PC-3 (cell line): Measurements from ENCODE around the gene SORL1-AS1.

Experiments used
- ATAC-seq: fragments of 200-7000 bp; cut with Tn5 transposase; 2 replicates; pipeline ENCODE4 v1.9.1; 2020; ENCODE audit warnings: mild to moderate bottlenecking, moderate library complexity
- BruUV-seq: library from RNA; stranded (reverse); fragments of 400-500 nt; replicated peaks from 2 replicates; lab custom pipeline; 2021; lab: Mats Ljungman, UMichigan
- CTCF ChIA-PET: fragments of 300-600 bp; sonication (Branson Sonifier 250); formaldehyde crosslinking; loops from one replicate; lab custom pipeline; 2022; ENCODE audit warnings: antibody characterized with exemption; lab: Charles Lee
- POLR2A ChIA-PET: fragments of 300-600 bp; sonication (Branson Sonifier 250); formaldehyde crosslinking; loops from one replicate; lab custom pipeline; 2022; ENCODE audit warnings: antibody characterized with exemption; ENCODE audit not compliant: unreplicated experiment; lab: Charles Lee
- DNase-seq: peaks from one replicate; pipeline ENCODE4 v3.0.0-alpha.2; 2015
- H2AFZ ChIP-seq: fragments of 300-600 bp; sonication (generic); 2 replicates; pipeline ENCODE4 v1.6.0; 2016; ENCODE audit warnings: antibody characterized with exemption, low read length
- H3F3A ChIP-seq: fragments of 300-600 bp; sonication (generic); one replicate; pipeline ENCODE4 v1.6.0; 2017; ENCODE audit warnings: antibody characterized with exemption, low read length, control low read depth, mild to moderate bottlenecking; ENCODE audit not compliant: unreplicated experiment
- H3K27ac ChIP-seq: fragments of 300-600 bp; sonication (generic); 2 replicates; pipeline ENCODE4 v1.5.1; 2016; ENCODE audit warnings: mild to moderate bottlenecking, low read length
- H3K27me3 ChIP-seq: fragments of 300-600 bp; sonication (generic); 2 replicates; pipeline ENCODE4 v1.6.1; 2016; ENCODE audit warnings: low read length, mixed read lengths
- H3K36me3 ChIP-seq: fragments of 300-600 bp; sonication (generic); 2 replicates; pipeline ENCODE4 v1.6.1; 2016; ENCODE audit warnings: low read depth, mixed run types, low read length, mixed read lengths
- H3K4me1 ChIP-seq: fragments of 300-600 bp; sonication (generic); 2 replicates; pipeline ENCODE4 v1.5.1; 2016; ENCODE audit warnings: low read length; ENCODE audit not compliant: insufficient read depth
- H3K4me2 ChIP-seq: fragments of 300-600 bp; sonication (generic); 2 replicates; pipeline ENCODE4 v1.6.0; 2016; ENCODE audit warnings: low read length
- H3K4me3 ChIP-seq: fragments of 300-600 bp; sonication (generic); 2 replicates; pipeline ENCODE4 v1.5.1; 2016; ENCODE audit warnings: mild to moderate bottlenecking, low read length, mixed read lengths
- H3K79me2 ChIP-seq: fragments of 300-600 bp; sonication (generic); 2 replicates; pipeline ENCODE4 v1.6.1; 2017; ENCODE audit warnings: low read length, mixed read lengths
- H3K9ac ChIP-seq: fragments of 300-600 bp; sonication (generic); 2 replicates; pipeline ENCODE4 v1.6.0; 2016; ENCODE audit warnings: mild to moderate bottlenecking, low read length
- H3K9me2 ChIP-seq: fragments of 300-600 bp; sonication (generic); replicated peaks from 2 replicates; pipeline ENCODE4 v1.6.1; 2016; ENCODE audit warnings: mixed run types, low read length, mixed read lengths
- H3K9me3 ChIP-seq: fragments of 300-600 bp; sonication (generic); 2 replicates; pipeline ENCODE4 v1.6.1; 2016; ENCODE audit warnings: low read length, mixed read lengths
- H4K20me1 ChIP-seq: fragments of 300-600 bp; sonication (generic); 2 replicates; pipeline ENCODE4 v1.6.1; 2016; ENCODE audit warnings: low read length, mixed read lengths
- EZH2 ChIP-seq: fragments of 300-600 bp; sonication (generic); IDR thresholded peaks from one replicate; pipeline ENCODE4 v1.6.1; 2017; ENCODE audit warnings: antibody characterized with exemption, mild to moderate bottlenecking, low read length; ENCODE audit not compliant: unreplicated experiment
- EZH2phosphoT487 ChIP-seq: fragments of 300-600 bp; sonication (generic); IDR thresholded peaks from 2 replicates; pipeline ENCODE4 v1.6.1; 2018; ENCODE audit warnings: mild to moderate bottlenecking, antibody characterized with exemption, low read length, borderline replicate concordance
- intact Hi-C: fragments of 100-400 bp; cut with micrococcal nuclease; formaldehyde crosslinking; loops from 2 replicates; pipeline ENCODE4 v1.9.0; 2023
- TF ChIP-seq, protein P1 (sequence below): fragments of 300-600 bp; sonication (generic); conservative IDR thresholded peaks from 2 replicates; pipeline ENCODE4 v1.5.1; 2017; ENCODE audit warnings: antibody characterized with exemption, low read depth, mild to moderate bottlenecking, low read length

SORL1-AS1 gene

GRCh38 chr11:121427400-121427744 lies 25.4 kb downstream of the SORL1-AS1 start:
- ChIA-PET CTCF (interaction anchor here (0.6 to 1.3 kb wide), 4 partner anchors 16 to 235 kb away, joined by 3 to 8 read pairs (median 4); no protein-coding TSS in a partner anchor), POLR2A (interaction anchor here (0.6 kb wide), 2 partner anchors 9 to 22 kb away, joined by 5 to 19 read pairs; no protein-coding TSS in a partner anchor)
- intact Hi-C loops = no loop called here
- Histone ChIP-seq H3K4me2 (peak overlapping the region; percentile 94), H3K36me3 (no peaks in the 10 kb centered on the region), H3K27ac (no peak overlapping the region), H3K9me2 (no peaks in the 10 kb centered on the region), H4K20me1 (no peaks in the 10 kb centered on the region), H3K9ac (no peak overlapping the region), H3K9me3 (no peaks in the 10 kb centered on the region), H3K4me1 (peaks cover 3% of the 10 kb centered on the region; the same call in 1 of the 2 replicates), H2AFZ (peak overlapping the region; percentile 90), H3K79me2 (no peaks in the 10 kb centered on the region), H3K27me3 (no peaks in the 10 kb centered on the region), H3K4me3 (peak overlapping the region; percentile 66), H3F3A (no peaks in the 10 kb centered on the region)
- TF ChIP-seq EZH2phosphoT487 (no peak), EZH2 (no peak)
- TF ChIP-seq, protein P1, sequence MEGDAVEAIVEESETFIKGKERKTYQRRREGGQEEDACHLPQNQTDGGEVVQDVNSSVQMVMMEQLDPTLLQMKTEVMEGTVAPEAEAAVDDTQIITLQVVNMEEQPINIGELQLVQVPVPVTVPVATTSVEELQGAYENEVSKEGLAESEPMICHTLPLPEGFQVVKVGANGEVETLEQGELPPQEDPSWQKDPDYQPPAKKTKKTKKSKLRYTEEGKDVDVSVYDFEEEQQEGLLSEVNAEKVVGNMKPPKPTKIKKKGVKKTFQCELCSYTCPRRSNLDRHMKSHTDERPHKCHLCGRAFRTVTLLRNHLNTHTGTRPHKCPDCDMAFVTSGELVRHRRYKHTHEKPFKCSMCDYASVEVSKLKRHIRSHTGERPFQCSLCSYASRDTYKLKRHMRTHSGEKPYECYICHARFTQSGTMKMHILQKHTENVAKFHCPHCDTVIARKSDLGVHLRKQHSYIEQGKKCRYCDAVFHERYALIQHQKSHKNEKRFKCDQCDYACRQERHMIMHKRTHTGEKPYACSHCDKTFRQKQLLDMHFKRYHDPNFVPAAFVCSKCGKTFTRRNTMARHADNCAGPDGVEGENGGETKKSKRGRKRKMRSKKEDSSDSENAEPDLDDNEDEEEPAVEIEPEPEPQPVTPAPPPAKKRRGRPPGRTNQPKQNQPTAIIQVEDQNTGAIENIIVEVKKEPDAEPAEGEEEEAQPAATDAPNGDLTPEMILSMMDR = no peak
- ATAC-seq (no peak; the same call in 1 of the 2 replicates), DNase-seq (no peak)
- BruUV-seq = no TSS peak

GRCh38 chr11:121426476-121427399 lies 26.0 kb downstream of the SORL1-AS1 start:
- peak overlapping the region; percentile 16; the same call in 1 of the 2 replicates for H3K9ac ChIP-seq
- intact Hi-C loops = no loop called here
- ChIA-PET POLR2A (interaction anchor here (0.6 kb wide), 2 partner anchors 8 to 21 kb away, joined by 5 to 19 read pairs; no protein-coding TSS in a partner anchor), CTCF (interaction anchor here (0.6 to 1.3 kb wide), 4 partner anchors 17 to 234 kb away, joined by 3 to 8 read pairs (median 4); no protein-coding TSS in a partner anchor)
- BruUV-seq = no TSS peak
- H3K27me3 ChIP-seq = no peaks in the 10 kb centered on the region
- TF ChIP-seq EZH2 (no peak), EZH2phosphoT487 (no peak)
- TF ChIP-seq, protein P1 = no peak; the same call in 1 of the 2 replicates
- no peaks in the 10 kb centered on the region for H3K79me2 ChIP-seq
- H3K4me1 ChIP-seq = peaks cover 5% of the 10 kb centered on the region; the same call in 1 of the 2 replicates
- peak; percentile 43 for DNase-seq
- no peak overlapping the region for H3K27ac ChIP-seq
- H2AFZ ChIP-seq = peak overlapping the region; percentile 90
- H3F3A ChIP-seq = no peaks in the 10 kb centered on the region
- no peaks in the 10 kb centered on the region for H3K9me3 ChIP-seq
- H4K20me1 ChIP-seq = no peaks in the 10 kb centered on the region
- no peaks in the 10 kb centered on the region for H3K36me3 ChIP-seq
- H3K4me2 ChIP-seq = peak overlapping the region; percentile 94
- H3K4me3 ChIP-seq = peak overlapping the region; percentile 66
- peak; percentile 95 for ATAC-seq
- no peaks in the 10 kb centered on the region for H3K9me2 ChIP-seq
